HCT116 (cell line): Measurements from ENCODE around the gene HLA-DRB1. TPM values are rescaled to one million over a fixed set of nuclear protein-coding genes. Genes with fewer than 3 reads are reported as not detected.

Source experiments
- ATAC-seq: fragments of 200-7000 bp; cut with Tn5 transposase; 2 replicates; pipeline ENCODE4 v1.9.1; 2020; ENCODE audit warnings: mild to moderate bottlenecking, moderate library complexity
- BruUV-seq: library from RNA; stranded (reverse); fragments of 400-500 nt; replicated peaks from 2 replicates; lab custom pipeline; 2021; lab: Mats Ljungman, UMichigan
- CTCF ChIA-PET: fragments of 300-600 bp; sonication (Branson Sonifier 250); formaldehyde crosslinking; loops from one replicate; lab custom pipeline; 2021; ENCODE audit warnings: antibody characterized with exemption; lab: Charles Lee
- POLR2A ChIA-PET: fragments of 300-600, 350-600 bp; sonication (Branson Sonifier 250); formaldehyde crosslinking; loops from one replicate; lab custom pipeline; 2021; ENCODE audit warnings: antibody characterized with exemption; lab: Charles Lee
- RAD21 ChIA-PET, 2 experiments: fragments of 300-600 bp; sonication (Branson Sonifier 250); formaldehyde crosslinking; loops; one replicate each; lab custom pipeline; 2023; ENCODE audit warnings: low total read pairs in 2 of 2; ENCODE audit not compliant: uncharacterized antibody in 2 of 2, unreplicated experiment in 2 of 2, low non-redundant PET in 1 of 2; lab: Charles Lee
- DNase-seq: peaks from one replicate; pipeline ENCODE4 v3.0.0-alpha.2; 2010; ENCODE audit warnings: low read depth, low spot score
- H2AFZ ChIP-seq: fragments of 200-600 bp; shearing (Covaris generic), sonication (generic); 2 replicates; pipeline ENCODE4 v1.6.1; 2017; ENCODE audit warnings: low read depth, mixed run types, mixed read lengths, antibody characterized with exemption, low read length; ENCODE audit not compliant: poor library complexity, severe bottlenecking
- H3K27ac ChIP-seq: 2 replicates; pipeline ENCODE4 v1.5.1; 2012; ENCODE audit warnings: low read depth, low read length
- H3K27me3 ChIP-seq: fragments of 200-600 bp; sonication (generic); 2 replicates; pipeline ENCODE4 v1.6.1; 2016; ENCODE audit warnings: mixed run types, low read length, mixed read lengths; ENCODE audit not compliant: insufficient read depth
- H3K36me3 ChIP-seq, 2 experiments: fragments of 200-500 bp in 1 of 2; fragments of 200-600 bp in 1 of 2; sonication (Bioruptor generic) in 1 of 2; sonication (generic) in 1 of 2; 2 replicates each; pipeline versions ENCODE4 v1.5.1 to v1.6.1; 2014 to 2016; ENCODE audit warnings: low read length in 2 of 2, inconsistent platforms in 1 of 2, mixed read lengths in 1 of 2, mixed run types in 1 of 2; ENCODE audit not compliant: insufficient read depth in 2 of 2, control insufficient read depth in 1 of 2
- H3K4me1 ChIP-seq, 2 experiments: fragments of 200-600 bp in 1 of 2; sonication (generic) in 1 of 2; 2 replicates each; pipeline versions ENCODE4 v1.5.1 to v1.6.1; 2012 to 2017; ENCODE audit warnings: low read length in 2 of 2, inconsistent platforms in 1 of 2, mild to moderate bottlenecking in 1 of 2, mixed read lengths in 1 of 2, mixed run types in 1 of 2, moderate library complexity in 1 of 2; ENCODE audit not compliant: insufficient read depth in 2 of 2, control insufficient read depth in 1 of 2
- H3K4me2 ChIP-seq: fragments of 200-600 bp; sonication (generic); 2 replicates; pipeline ENCODE4 v1.6.1; 2017; ENCODE audit warnings: mixed run types, low read length, mixed read lengths
- H3K4me3 ChIP-seq, 2 experiments: fragments of 200-600 bp in 1 of 2; sonication (generic) in 1 of 2; replicated peaks in 1 of 2; 2 replicates each; pipeline ENCODE4 v1.5.1; 2011 to 2016; ENCODE audit warnings: low read length in 2 of 2, control low read depth in 1 of 2, low read depth in 1 of 2, mild to moderate bottlenecking in 1 of 2, mixed read lengths in 1 of 2, mixed run types in 1 of 2
- H3K79me2 ChIP-seq: fragments of 200-600 bp; sonication (generic); 2 replicates; pipeline ENCODE4 v1.6.1; 2017; ENCODE audit warnings: mild to moderate bottlenecking, mixed run types, low read length, moderate library complexity, mixed read lengths; ENCODE audit not compliant: insufficient read depth
- H3K9ac ChIP-seq: fragments of 200-600 bp; sonication (generic); 2 replicates; pipeline ENCODE4 v1.6.1; 2016; ENCODE audit warnings: low read length, mixed read lengths
- H3K9me2 ChIP-seq: fragments of 200-600 bp; sonication (generic), shearing (Covaris generic); 2 replicates; pipeline ENCODE4 v1.6.1; 2017; ENCODE audit warnings: mixed run types, mild to moderate bottlenecking, moderate library complexity; ENCODE audit not compliant: insufficient read depth
- H3K9me3 ChIP-seq, 2 experiments: fragments of 200-500 bp in 1 of 2; fragments of 200-600 bp in 1 of 2; sonication (Bioruptor generic) in 1 of 2; sonication (generic) in 1 of 2; 2 replicates each; pipeline ENCODE4 v1.6.1; 2014 to 2017; ENCODE audit warnings: low read length in 2 of 2, mixed read lengths in 2 of 2, inconsistent platforms in 1 of 2, low read depth in 1 of 2, mild to moderate bottlenecking in 1 of 2, mixed run types in 1 of 2, moderate library complexity in 1 of 2; ENCODE audit not compliant: control insufficient read depth in 1 of 2, insufficient read depth in 1 of 2
- H4K20me1 ChIP-seq: fragments of 200-600 bp; sonication (generic), shearing (Covaris generic); 2 replicates; pipeline ENCODE4 v1.6.1; 2017; ENCODE audit warnings: mixed run types, mild to moderate bottlenecking, moderate library complexity; ENCODE audit not compliant: insufficient read depth
- ATF3 ChIP-seq: IDR thresholded peaks from 2 replicates; pipeline ENCODE4 v1.6.1; 2012
- CBX3 ChIP-seq: IDR thresholded peaks from 2 replicates; pipeline ENCODE4 v1.6.1; 2012; ENCODE audit warnings: low read depth
- CEBPB ChIP-seq: IDR thresholded peaks from 2 replicates; pipeline ENCODE4 v1.6.1; 2012; ENCODE audit warnings: low read depth
- EGR1 ChIP-seq: IDR thresholded peaks from 2 replicates; pipeline ENCODE4 v1.6.1; 2012; ENCODE audit warnings: low read depth
- ELF1 ChIP-seq: IDR thresholded peaks from 2 replicates; pipeline ENCODE4 v1.6.1; 2012; ENCODE audit warnings: low read depth, borderline replicate concordance
- EZH2 ChIP-seq: fragments of 200-600 bp; sonication (generic); IDR thresholded peaks from 2 replicates; pipeline ENCODE4 v1.6.1; 2017; ENCODE audit warnings: antibody characterized with exemption, mixed run types
- EZH2phosphoT487 ChIP-seq: fragments of 200-600 bp; IDR thresholded peaks from 2 replicates; pipeline ENCODE4 v1.6.1; 2018; ENCODE audit warnings: antibody characterized with exemption, borderline replicate concordance
- JUND ChIP-seq: IDR thresholded peaks from 2 replicates; pipeline ENCODE4 v1.6.1; 2012
- MAX ChIP-seq: IDR thresholded peaks from 2 replicates; pipeline ENCODE4 v1.6.1; 2012
- POLR2A ChIP-seq: IDR thresholded peaks from 2 replicates; pipeline ENCODE4 v1.7.0; 2011; ENCODE audit warnings: borderline replicate concordance; ENCODE audit not compliant: insufficient read depth, insufficient read length; ENCODE audit errors: extremely low read depth
- POLR2AphosphoS5 ChIP-seq: IDR thresholded peaks from 2 replicates; pipeline ENCODE4 v1.6.1; 2011; ENCODE audit warnings: mild to moderate bottlenecking, low read depth, low read length, moderate library complexity
- RAD21 ChIP-seq: IDR thresholded peaks from 2 replicates; pipeline ENCODE4 v1.6.1; 2012; ENCODE audit warnings: low read depth, mild to moderate bottlenecking
- REST ChIP-seq: IDR thresholded peaks from 2 replicates; pipeline ENCODE4 v1.6.1; 2012; ENCODE audit warnings: low read depth
- SIN3A ChIP-seq: IDR thresholded peaks from 2 replicates; pipeline ENCODE4 v1.6.1; 2012; ENCODE audit warnings: low read depth
- SP1 ChIP-seq: IDR thresholded peaks from 2 replicates; pipeline ENCODE4 v1.6.1; 2012; ENCODE audit warnings: low read depth
- SRF ChIP-seq: IDR thresholded peaks from 2 replicates; pipeline ENCODE4 v1.6.1; 2012; ENCODE audit warnings: low read depth
- ZFX ChIP-seq: fragments of 450-650 bp; IDR thresholded peaks from 2 replicates; pipeline ENCODE4 v1.6.1; 2017
- ZNF274 ChIP-seq: fragments of 200-500 bp; sonication (Bioruptor generic); IDR thresholded peaks from 2 replicates; pipeline ENCODE4 v1.6.1; 2014; ENCODE audit warnings: mild to moderate bottlenecking, low read depth, low read length, inconsistent platforms
- intact Hi-C: fragments of 100-400 bp; cut with micrococcal nuclease; formaldehyde crosslinking; loops from 2 replicates; pipeline ENCODE4 v1.10.0; 2022
- total RNA-seq: library from RNA; stranded (reverse); gene quantifications from one replicate; pipeline ENCODE4 v1.2.1, GENCODE V29; 2021; ENCODE audit not compliant: unreplicated experiment
- TF ChIP-seq, protein P1 (sequence below): IDR thresholded peaks from 2 replicates; pipeline ENCODE4 v1.6.1; 2011; ENCODE audit warnings: mild to moderate bottlenecking, low read length, moderate library complexity; ENCODE audit not compliant: insufficient replicate concordance; ENCODE audit errors: extremely low read depth
- TF ChIP-seq, protein P2 (sequence below), 3 experiments: fragments of 200-600 bp in 1 of 3; sonication (generic) in 1 of 3; IDR thresholded peaks in 2 of 3; conservative IDR thresholded peaks in 1 of 3; 2 replicates each; pipeline ENCODE4 v1.5.1; 2012 to 2017; ENCODE audit warnings: low read depth in 2 of 3, low read length in 2 of 3, antibody characterized with exemption in 1 of 3, borderline replicate concordance in 1 of 3, control low read depth in 1 of 3, mild to moderate bottlenecking in 1 of 3, mixed read lengths in 1 of 3, mixed run types in 1 of 3, moderate library complexity in 1 of 3; ENCODE audit not compliant: insufficient read depth in 1 of 3

The HLA-DRB1 gene
- total RNA-seq, 1 experiment from 2014 or later, result 2.7 TPM

DNA sequence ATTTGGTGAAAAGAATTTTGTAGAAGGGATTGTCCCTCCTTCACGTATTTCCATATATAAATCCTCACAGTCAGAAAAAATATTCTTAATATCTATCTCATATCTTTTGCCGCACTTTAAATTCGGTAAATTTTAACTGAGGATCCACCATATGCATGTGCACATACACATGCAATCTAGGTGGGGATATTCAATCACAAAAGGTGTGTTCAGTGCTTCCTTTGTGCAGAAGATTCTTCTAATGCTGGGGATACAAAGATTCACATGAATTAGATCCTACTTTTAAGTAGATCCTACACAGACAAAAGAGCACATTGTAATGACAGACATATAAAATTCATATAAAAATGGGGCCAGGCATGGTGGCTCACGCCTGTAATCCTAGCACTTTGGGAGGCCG lies 13.6 kb upstream of the HLA-DRB1 start:
- TF ChIP-seq MAX (no peak), POLR2AphosphoS5 (no peak), EZH2 (no peak), CEBPB (no peak), ATF3 (no peak), SRF (no peak), JUND (no peak), ELF1 (no peak), POLR2A (no peak), EZH2phosphoT487 (no peak), SP1 (no peak), ZFX (no peak), EGR1 (no peak), REST (no peak), ZNF274 (no peak), CBX3 (no peak), RAD21 (no peak), SIN3A (no peak)
- TF ChIP-seq, protein P1, sequence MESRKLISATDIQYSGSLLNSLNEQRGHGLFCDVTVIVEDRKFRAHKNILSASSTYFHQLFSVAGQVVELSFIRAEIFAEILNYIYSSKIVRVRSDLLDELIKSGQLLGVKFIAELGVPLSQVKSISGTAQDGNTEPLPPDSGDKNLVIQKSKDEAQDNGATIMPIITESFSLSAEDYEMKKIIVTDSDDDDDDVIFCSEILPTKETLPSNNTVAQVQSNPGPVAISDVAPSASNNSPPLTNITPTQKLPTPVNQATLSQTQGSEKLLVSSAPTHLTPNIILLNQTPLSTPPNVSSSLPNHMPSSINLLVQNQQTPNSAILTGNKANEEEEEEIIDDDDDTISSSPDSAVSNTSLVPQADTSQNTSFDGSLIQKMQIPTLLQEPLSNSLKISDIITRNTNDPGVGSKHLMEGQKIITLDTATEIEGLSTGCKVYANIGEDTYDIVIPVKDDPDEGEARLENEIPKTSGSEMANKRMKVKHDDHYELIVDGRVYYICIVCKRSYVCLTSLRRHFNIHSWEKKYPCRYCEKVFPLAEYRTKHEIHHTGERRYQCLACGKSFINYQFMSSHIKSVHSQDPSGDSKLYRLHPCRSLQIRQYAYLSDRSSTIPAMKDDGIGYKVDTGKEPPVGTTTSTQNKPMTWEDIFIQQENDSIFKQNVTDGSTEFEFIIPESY, result no peak
- TF ChIP-seq, protein P2, sequence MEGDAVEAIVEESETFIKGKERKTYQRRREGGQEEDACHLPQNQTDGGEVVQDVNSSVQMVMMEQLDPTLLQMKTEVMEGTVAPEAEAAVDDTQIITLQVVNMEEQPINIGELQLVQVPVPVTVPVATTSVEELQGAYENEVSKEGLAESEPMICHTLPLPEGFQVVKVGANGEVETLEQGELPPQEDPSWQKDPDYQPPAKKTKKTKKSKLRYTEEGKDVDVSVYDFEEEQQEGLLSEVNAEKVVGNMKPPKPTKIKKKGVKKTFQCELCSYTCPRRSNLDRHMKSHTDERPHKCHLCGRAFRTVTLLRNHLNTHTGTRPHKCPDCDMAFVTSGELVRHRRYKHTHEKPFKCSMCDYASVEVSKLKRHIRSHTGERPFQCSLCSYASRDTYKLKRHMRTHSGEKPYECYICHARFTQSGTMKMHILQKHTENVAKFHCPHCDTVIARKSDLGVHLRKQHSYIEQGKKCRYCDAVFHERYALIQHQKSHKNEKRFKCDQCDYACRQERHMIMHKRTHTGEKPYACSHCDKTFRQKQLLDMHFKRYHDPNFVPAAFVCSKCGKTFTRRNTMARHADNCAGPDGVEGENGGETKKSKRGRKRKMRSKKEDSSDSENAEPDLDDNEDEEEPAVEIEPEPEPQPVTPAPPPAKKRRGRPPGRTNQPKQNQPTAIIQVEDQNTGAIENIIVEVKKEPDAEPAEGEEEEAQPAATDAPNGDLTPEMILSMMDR (IDR thresholded peaks at IDR 0.05 in 2 of 3, conservative IDR thresholded peaks at IDR 0.05 in 1 of 3; ENCODE audit: borderline replicate concordance in 1 of 3, insufficient read depth in 1 of 3, low read depth in 2 of 3, low read length in 2 of 3), result no peak
- no peaks in the 10 kb centered on the region for H3K9me2 ChIP-seq
- no peak overlapping the region for H3K9ac ChIP-seq
- H3K4me2 ChIP-seq, result no peak overlapping the region
- no TSS peak for BruUV-seq
- no peaks in the 10 kb centered on the region for H3K9me3 ChIP-seq
- no peaks in the 10 kb centered on the region for H3K79me2 ChIP-seq
- no peak overlapping the region for H2AFZ ChIP-seq
- intact Hi-C loops, result no loop called here
- DNase-seq (no peak), ATAC-seq (no peak)
- ChIA-PET POLR2A (no interaction called here), RAD21 (no interaction called here), CTCF (no interaction called here)
- H3K36me3 ChIP-seq, result no peaks in the 10 kb centered on the region
- H3K27me3 ChIP-seq, result no peaks in the 10 kb centered on the region
- no peak overlapping the region for H3K27ac ChIP-seq
- no peaks in the 10 kb centered on the region for H4K20me1 ChIP-seq
- no peak overlapping the region for H3K4me3 ChIP-seq
- no peaks in the 10 kb centered on the region for H3K4me1 ChIP-seq
